AG10803 (cell line): ENCODE measurements around the gene FCGR1A.
"Not testable (repeated sequence)": the region's sequence is repeated elsewhere in the genome, so short reads cannot be mapped to it uniquely, and the experiment has no call there.

Experiments used
- DNase-seq: peaks from one replicate; pipeline ENCODE4 v3.0.0; 2010; ENCODE audit warnings: low read depth
- H3K4me3 ChIP-seq: 2 replicates; pipeline ENCODE4 v1.5.1; 2011; ENCODE audit warnings: mild to moderate bottlenecking, low read length, control low read depth

FCGR1A gene

GRCh38 chr1:149811890-149812829, 29.7 kb downstream of the FCGR1A start:
- peak; percentile 92 for DNase-seq

GRCh38 chr1:149812893-149813801, 30.7 kb downstream of the FCGR1A start:
- DNase-seq: peak; percentile 66
- peak overlapping the region; percentile 50 for H3K4me3 ChIP-seq

More at GRCh38 chr1:149811890-149812829, 29.7 kb downstream of the FCGR1A start:
- H3K4me3 ChIP-seq: peak overlapping the region; percentile 61

GRCh38 chr1:149820387-149820786, 37.9 kb downstream of the FCGR1A start:
- H3K4me3 ChIP-seq, DNase-seq: not testable (repeated sequence)

- DNase-seq, H3K4me3 ChIP-seq: not testable (repeated sequence)
These were observed 44.1 kb downstream of the FCGR1A start for GRCh38 chr1:149826555-149826954.

GRCh38 chr1:149831764-149832315, 49.3 kb downstream of the FCGR1A start:
- not testable (repeated sequence) for H3K4me3 ChIP-seq, DNase-seq

GRCh38 chr1:149832316-149833126, 50.0 kb downstream of the FCGR1A start:
- DNase-seq, H3K4me3 ChIP-seq: not testable (repeated sequence)

GRCh38 chr1:149833144-149833543, 50.6 kb downstream of the FCGR1A start:
- H3K4me3 ChIP-seq, DNase-seq: not testable (repeated sequence)

- not testable (repeated sequence) for H3K4me3 ChIP-seq, DNase-seq
These were observed 58.7 kb downstream of the FCGR1A start for GRCh38 chr1:149841149-149841548.
